GM10248 (cell line): ENCODE results near the gene MAST3.

Source experiments
- CTCF ChIA-PET: fragments of 300-600 bp; sonication (Branson Sonifier 250); formaldehyde crosslinking; extraction: SDS; loops from one replicate; lab custom pipeline; 2021; ENCODE audit warnings: antibody characterized with exemption; lab: Yijun Ruan, JAX
- POLR2A ChIA-PET: fragments of 350-650 bp; sonication (Branson Sonifier 250); formaldehyde crosslinking; extraction: SDS; loops from one replicate; lab custom pipeline; 2020; ENCODE audit warnings: antibody characterized with exemption; lab: Yijun Ruan, JAX
- DNase-seq: peaks from one replicate; pipeline ENCODE4 v3.0.0; 2012; ENCODE audit errors: extremely low spot score
- TF ChIP-seq, protein P1 (sequence below): IDR thresholded peaks from 2 replicates; pipeline ENCODE4 v1.5.1; 2012; ENCODE audit warnings: mild to moderate bottlenecking, low read depth; ENCODE audit errors: extremely low read depth, missing control alignments, control extremely low read depth

MAST3 gene

DNA sequence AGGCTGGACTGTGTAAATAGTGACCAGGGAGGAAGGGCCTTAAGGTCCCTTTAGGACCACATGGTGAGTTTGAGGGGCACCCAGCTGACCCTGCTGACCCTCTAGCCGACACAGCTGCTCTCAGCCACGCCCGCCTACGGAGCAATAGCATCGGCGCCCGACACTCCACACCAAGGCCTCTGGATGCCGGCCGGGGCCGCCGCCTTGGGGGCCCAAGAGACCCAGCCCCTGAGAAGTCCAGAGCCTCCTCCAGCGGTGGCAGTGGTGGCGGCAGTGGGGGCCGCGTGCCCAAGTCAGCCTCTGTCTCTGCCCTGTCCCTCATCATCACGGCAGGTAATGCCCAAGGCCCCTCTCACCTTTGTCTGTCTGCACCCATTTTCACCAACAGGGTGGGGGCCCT is 46.8 kb downstream of the MAST3 start:
- TF ChIP-seq, protein P1, sequence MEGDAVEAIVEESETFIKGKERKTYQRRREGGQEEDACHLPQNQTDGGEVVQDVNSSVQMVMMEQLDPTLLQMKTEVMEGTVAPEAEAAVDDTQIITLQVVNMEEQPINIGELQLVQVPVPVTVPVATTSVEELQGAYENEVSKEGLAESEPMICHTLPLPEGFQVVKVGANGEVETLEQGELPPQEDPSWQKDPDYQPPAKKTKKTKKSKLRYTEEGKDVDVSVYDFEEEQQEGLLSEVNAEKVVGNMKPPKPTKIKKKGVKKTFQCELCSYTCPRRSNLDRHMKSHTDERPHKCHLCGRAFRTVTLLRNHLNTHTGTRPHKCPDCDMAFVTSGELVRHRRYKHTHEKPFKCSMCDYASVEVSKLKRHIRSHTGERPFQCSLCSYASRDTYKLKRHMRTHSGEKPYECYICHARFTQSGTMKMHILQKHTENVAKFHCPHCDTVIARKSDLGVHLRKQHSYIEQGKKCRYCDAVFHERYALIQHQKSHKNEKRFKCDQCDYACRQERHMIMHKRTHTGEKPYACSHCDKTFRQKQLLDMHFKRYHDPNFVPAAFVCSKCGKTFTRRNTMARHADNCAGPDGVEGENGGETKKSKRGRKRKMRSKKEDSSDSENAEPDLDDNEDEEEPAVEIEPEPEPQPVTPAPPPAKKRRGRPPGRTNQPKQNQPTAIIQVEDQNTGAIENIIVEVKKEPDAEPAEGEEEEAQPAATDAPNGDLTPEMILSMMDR: no peak
- CTCF ChIA-PET: no interaction called here
- POLR2A ChIA-PET: no interaction called here
- no peak for DNase-seq

DNA sequence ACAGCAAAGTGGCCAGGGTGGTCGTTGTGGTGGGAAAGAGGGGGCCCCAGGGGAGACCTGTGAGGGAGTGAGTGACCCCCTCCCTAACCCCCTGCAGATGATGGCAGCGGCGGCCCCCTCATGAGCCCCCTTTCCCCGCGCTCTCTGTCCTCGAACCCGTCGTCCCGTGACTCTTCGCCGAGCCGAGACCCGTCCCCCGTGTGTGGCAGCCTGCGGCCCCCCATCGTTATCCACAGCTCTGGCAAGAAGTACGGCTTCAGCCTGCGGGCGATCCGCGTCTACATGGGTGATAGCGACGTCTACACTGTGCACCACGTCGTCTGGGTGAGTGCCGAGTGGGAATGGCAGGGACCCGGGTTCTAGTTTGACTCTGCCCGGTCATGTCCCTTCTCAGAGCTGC is 47.3 kb downstream of the MAST3 start:
- ChIA-PET CTCF (interaction anchor here (1.3 to 1.8 kb wide), 2 partner anchors 15 to 35 kb away, joined by 3 to 5 read pairs; no protein-coding TSS in a partner anchor), POLR2A (no interaction called here)
- DNase-seq: no peak
- TF ChIP-seq, protein P1: no peak

DNA sequence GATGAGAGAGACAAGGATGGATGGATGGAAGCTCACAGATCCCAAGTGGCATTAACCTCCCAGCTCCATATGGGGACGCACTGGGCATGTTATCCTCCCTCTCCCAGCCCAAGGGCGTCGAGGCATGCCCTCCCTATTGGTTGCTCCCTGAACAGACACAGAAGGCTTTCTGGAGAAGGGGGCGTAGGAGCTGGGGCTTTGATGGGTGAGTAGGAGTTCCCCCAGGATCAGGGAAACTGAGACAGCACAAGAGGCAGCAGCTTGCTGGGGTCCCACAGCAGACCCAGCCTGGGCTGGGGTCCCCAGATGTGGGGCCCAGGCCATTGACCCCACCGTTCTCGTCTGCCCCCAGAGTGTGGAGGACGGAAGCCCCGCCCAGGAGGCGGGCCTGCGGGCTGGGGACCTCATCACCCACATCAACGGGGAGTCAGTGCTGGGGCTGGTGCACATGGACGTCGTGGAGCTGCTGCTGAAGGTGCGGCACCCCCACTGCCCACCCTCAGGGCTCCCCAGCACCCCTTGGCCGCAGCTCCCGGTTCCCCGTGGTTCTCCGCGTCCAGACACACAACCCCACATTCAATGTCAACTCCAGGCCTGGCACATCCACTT is 47.9 kb downstream of the MAST3 start:
- CTCF ChIA-PET: interaction anchor here (0.9 to 2.0 kb wide), 6 partner anchors 15 to 207 kb away, joined by 3 to 8 read pairs (median 4); no protein-coding TSS in a partner anchor
- TF ChIP-seq, protein P1: no peak
- POLR2A ChIA-PET: no interaction called here
- DNase-seq: no peak

DNA sequence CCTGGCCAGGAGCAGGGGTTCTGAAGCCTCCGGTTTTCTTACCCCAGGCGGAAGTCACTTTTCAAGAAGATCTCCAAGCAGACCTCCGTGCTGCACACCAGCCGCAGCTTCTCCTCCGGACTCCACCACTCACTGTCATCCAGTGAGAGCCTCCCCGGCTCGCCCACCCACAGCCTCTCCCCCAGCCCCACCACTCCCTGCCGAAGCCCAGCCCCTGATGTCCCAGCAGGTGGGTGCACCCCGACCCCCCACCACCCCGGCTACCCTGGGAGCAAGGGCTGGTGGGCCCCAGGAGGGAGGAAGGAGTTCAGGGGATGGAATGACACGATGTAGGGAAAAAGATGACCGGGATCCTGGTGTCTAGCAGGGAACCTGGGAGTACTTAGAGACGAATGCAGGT is 49.8 kb downstream of the MAST3 start:
- DNase-seq: no peak
- POLR2A ChIA-PET: no interaction called here
- CTCF ChIA-PET: interaction anchor here (2.0 kb wide), 1 partner anchor 34 kb away, joined by 8 read pairs; no protein-coding TSS in a partner anchor
- TF ChIP-seq, protein P1: no peak

DNA sequence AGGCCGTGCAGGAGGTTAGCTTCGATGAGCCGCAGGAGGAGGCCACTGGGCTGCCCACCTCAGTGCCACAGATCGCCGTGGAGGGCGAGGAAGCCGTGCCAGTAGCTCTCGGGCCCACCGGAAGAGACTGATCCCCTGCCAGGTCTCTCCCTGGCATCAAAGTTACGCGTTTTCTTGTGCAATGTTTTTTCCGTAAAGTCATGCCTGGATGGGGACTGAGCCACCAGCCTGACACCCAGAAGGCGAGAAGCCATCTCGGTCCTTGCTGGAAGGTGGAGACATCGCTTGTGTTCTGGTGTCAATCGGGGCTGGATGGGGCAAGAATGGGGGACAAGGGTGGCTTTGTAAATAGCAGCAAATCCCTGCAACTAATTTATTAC is 52.0 kb downstream of the MAST3 start:
- CTCF ChIA-PET: interaction anchor here (1.2 kb wide), 1 partner anchor 11 kb away, joined by 4 read pairs; no protein-coding TSS in a partner anchor

DNA sequence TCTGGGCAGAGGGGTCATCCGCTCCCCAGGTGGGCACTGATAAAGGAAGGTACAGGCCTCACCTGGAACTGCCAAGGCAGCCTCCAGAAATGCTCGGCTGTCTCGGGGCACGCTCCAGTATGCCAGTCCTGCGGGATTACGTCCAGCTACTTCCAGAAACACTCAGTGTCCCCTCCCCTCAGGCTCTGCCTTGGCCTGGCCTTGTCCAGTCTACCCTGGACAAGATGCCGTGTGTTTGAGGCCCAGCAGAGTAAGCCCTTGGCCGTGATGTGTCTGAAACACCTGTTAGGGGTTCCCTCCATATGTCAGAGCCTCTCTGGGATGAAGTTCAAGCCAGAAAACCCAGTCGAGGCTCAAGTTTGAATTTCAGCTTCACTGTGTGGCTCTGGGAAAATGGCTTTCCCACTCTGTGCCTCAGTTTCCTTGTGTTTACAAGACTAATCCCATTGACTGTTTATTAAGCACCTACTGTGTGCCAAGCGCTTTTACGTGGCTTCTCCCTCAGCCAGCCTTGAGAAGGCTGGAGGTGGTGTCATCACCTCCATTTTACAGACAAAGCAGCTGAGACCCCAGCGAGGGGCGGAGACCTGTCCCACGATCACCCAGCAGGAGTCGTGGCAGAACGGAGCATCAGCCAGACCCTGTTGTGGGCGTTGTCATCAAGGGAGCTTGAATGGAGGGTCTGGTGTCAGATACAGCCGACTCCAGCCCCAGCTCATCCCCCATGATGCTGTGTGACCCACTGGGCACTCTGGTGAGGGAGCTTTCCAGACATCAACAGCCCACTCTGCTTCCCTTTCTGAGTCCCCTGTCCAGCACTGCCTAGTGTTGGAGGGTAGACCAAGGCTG is 53.4 kb downstream of the MAST3 start:
- POLR2A ChIA-PET: interaction anchor here (0.6 to 1.1 kb wide), 2 partner anchors 129 to 330 kb away, joined by 3 read pairs; no protein-coding TSS in a partner anchor
- CTCF ChIA-PET: interaction anchor here (0.7 to 3.0 kb wide), 23 partner anchors 9 to 260 kb away, joined by 3 to 18 read pairs (median 6); partner anchors contain the start of genes ARRDC2, IL12RB1 and RAB3A
- TF ChIP-seq, protein P1: no peak

More for the DNA sequence above, 52.0 kb downstream of the MAST3 start:
- no peak for DNase-seq
- TF ChIP-seq, protein P1: no peak
- POLR2A ChIA-PET: no interaction called here

More for the DNA sequence above, 53.4 kb downstream of the MAST3 start:
- DNase-seq: no peak
